Measurements from ENCODE around the gene PPP1R9A.

Gene PPP1R9A

GRCh38 chr7:94912085-94912484 is 4.7 kb downstream of the PPP1R9A start:
- no peak for DNase-seq (ENCODE audit: low spot score)

- DNase-seq (ENCODE audit: low spot score): no peak
These were observed 6.0 kb downstream of the PPP1R9A start for GRCh38 chr7:94913391-94913790.

GRCh38 chr7:94921911-94922310 is 14.5 kb downstream of the PPP1R9A start:
- no peak for DNase-seq (ENCODE audit: low spot score)

- DNase-seq (ENCODE audit: low spot score): no peak
These were observed 15.1 kb downstream of the PPP1R9A start for GRCh38 chr7:94922457-94922856.

GRCh38 chr7:94923412-94923811 is 16.0 kb downstream of the PPP1R9A start:
- DNase-seq (ENCODE audit: low spot score): no peak

- DNase-seq (ENCODE audit: low spot score): no peak
These were observed 20.8 kb downstream of the PPP1R9A start for GRCh38 chr7:94928168-94928707.

GRCh38 chr7:94933256-94933990 is 26.0 kb downstream of the PPP1R9A start:
- DNase-seq (ENCODE audit: low spot score): no peak

- DNase-seq (ENCODE audit: low spot score): no peak
These were observed 32.0 kb downstream of the PPP1R9A start for GRCh38 chr7:94939395-94939794.

- no peak for DNase-seq (ENCODE audit: low spot score)
These were observed 32.8 kb downstream of the PPP1R9A start for GRCh38 chr7:94940241-94940640.

GRCh38 chr7:94941844-94942632 is 34.6 kb downstream of the PPP1R9A start:
- no peak for DNase-seq (ENCODE audit: low spot score)

- DNase-seq (ENCODE audit: low spot score): no peak
These were observed 35.7 kb downstream of the PPP1R9A start for GRCh38 chr7:94943134-94943533.

GRCh38 chr7:94949532-94949931 is 42.1 kb downstream of the PPP1R9A start:
- DNase-seq (ENCODE audit: low spot score): peak; percentile 29

- DNase-seq (ENCODE audit: low spot score): no peak
These were observed 48.4 kb downstream of the PPP1R9A start for GRCh38 chr7:94955807-94956206.

GRCh38 chr7:94957061-94957460 is 49.7 kb downstream of the PPP1R9A start:
- DNase-seq (ENCODE audit: low spot score): no peak

GRCh38 chr7:94962661-94963060 is 55.3 kb downstream of the PPP1R9A start:
- no peak for DNase-seq (ENCODE audit: low spot score)

- DNase-seq (ENCODE audit: low spot score): no peak
These were observed 62.2 kb downstream of the PPP1R9A start for GRCh38 chr7:94969434-94970084.

- no peak for DNase-seq (ENCODE audit: low spot score)
These were observed 62.7 kb downstream of the PPP1R9A start for GRCh38 chr7:94970085-94970576.

GRCh38 chr7:94971051-94971867 is 63.9 kb downstream of the PPP1R9A start:
- DNase-seq (ENCODE audit: low spot score): no peak

- no peak for DNase-seq (ENCODE audit: low spot score)
These were observed 64.9 kb downstream of the PPP1R9A start for GRCh38 chr7:94972296-94972695.

GRCh38 chr7:94973844-94974243 is 66.5 kb downstream of the PPP1R9A start:
- no peak for DNase-seq (ENCODE audit: low spot score)

- DNase-seq (ENCODE audit: low spot score): no peak
These were observed 67.0 kb downstream of the PPP1R9A start for GRCh38 chr7:94974423-94974822.

- no peak for DNase-seq (ENCODE audit: low spot score)
These were observed 67.9 kb downstream of the PPP1R9A start for GRCh38 chr7:94975336-94975735.

Measured in SW480 (cell line).